Activated effector memory CD4-positive, alpha-beta T cell treated with anti-CD3 and anti-CD28 coated beads, Interleukin-2, amount 50 U/mL, for 16 hours (primary cell): ENCODE measurements around the gene GULP1.
"Not testable (repeated sequence)": the region's sequence is repeated elsewhere in the genome, so short reads cannot be mapped to it uniquely, and the experiment has no call there.

ENCODE experiments used
- DNase-seq: peaks from one replicate; pipeline ENCODE4 v3.0.0-alpha.2; 2020

The GULP1 gene

GRCh38 chr2:188492751-188493150 is 201.1 kb downstream of the GULP1 start:
- no peak for DNase-seq

DNA sequence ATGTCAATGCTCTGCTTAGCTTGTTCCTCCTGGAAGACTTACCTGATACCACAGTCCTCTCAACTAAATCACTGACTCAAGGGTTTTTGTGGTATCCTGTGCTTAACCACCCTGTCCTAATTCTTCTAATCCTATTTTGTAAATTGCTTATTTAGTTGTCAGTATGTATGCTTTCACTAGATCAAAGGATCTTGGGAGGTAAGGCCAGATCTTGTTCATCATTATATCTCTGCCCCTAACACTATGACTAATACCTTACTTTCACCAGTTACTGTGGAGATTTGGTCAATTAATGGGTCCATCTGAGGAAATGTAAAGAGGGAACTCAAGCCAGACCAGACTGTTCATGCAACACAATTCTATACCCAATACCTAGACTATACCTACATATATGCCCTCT is 203.2 kb downstream of the GULP1 start:
- DNase-seq, result no peak

- DNase-seq, result no peak
Measured at GRCh38 chr2:188495969-188496431, 204.3 kb downstream of the GULP1 start.

- no peak for DNase-seq
Measured at GRCh38 chr2:188497726-188498125, 206.1 kb downstream of the GULP1 start.

DNA sequence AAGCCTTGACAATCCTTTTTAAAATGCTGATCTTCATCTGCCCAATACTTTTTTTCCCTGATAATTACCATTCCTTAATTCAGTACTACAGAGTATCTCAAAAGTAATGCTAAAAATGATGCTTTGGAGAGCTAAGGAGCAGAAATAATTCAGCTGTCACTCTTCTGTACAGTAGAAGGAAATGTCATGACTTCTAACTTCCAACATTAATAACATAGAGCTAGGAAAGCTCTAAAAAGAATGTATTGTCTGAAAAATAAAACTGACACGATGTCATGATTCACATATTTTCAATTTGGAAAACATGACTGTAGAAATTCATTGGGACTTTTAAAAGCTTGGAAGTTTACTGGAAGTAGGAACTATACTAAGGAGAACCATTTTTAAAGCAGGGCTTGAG is 212.3 kb downstream of the GULP1 start:
- no peak for DNase-seq

DNA sequence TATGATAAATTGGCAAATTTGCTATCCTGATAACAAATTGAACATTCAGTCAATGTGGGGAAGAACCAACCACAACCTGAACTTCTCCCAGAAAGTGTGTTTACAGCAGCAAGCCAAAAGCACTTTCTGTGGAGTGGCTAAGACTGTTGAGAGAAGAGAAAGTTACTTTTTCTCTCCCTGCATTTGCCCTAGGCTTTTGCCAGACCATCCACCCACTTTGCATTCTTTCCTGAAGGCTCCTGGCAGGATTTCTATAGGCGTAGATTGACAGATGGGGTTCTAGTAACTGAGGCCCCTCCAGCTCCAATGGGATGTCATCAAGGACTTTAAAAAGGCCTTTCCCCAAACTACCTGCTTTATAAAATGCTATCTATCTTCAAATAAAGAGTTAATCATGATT is 215.2 kb downstream of the GULP1 start:
- DNase-seq, result no peak

GRCh38 chr2:188511346-188511745 is 219.7 kb downstream of the GULP1 start:
- no peak for DNase-seq

- no peak for DNase-seq
Measured at GRCh38 chr2:188512456-188512855, 220.8 kb downstream of the GULP1 start.

DNA sequence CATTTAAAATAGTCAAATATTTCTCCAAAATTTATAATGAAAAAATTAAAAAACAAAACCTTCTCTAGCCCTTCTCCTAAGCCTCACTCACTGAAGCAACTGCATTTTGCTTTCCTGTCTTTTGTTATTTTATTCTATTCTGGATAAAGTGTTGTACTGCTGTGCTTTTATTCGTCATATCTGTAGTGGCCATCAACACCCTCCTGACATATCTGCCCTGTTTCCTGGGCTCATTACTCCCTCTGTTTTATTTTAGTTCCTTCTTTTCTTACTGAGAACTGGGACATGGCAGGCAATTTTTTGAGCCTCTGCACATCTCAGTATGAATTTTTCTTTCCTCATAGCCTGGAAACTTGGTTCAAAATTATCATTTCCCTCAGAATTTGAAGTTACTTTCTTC is 224.2 kb downstream of the GULP1 start:
- no peak for DNase-seq

- DNase-seq, result no peak
Measured at GRCh38 chr2:188517549-188518215, 226.0 kb downstream of the GULP1 start.

DNA sequence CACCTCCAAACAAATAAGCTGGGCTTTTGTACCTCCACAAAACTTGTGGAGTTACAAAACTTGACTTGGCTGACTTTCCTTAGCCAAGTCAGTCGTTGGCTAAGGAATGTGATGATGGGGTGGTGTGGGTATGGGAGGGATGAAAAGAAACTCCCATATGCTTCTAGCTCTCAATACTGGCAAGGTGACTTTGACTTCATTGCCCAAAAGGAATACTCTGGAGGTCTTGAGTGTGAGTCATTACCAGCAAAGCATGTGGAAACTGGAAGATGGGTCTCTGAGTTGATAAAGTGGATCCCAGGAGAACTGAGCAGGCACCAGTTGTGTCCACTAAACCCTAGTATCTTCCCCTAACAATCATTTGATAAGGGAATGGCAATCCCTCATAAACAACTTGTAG is 226.7 kb downstream of the GULP1 start:
- DNase-seq, result no peak

DNA sequence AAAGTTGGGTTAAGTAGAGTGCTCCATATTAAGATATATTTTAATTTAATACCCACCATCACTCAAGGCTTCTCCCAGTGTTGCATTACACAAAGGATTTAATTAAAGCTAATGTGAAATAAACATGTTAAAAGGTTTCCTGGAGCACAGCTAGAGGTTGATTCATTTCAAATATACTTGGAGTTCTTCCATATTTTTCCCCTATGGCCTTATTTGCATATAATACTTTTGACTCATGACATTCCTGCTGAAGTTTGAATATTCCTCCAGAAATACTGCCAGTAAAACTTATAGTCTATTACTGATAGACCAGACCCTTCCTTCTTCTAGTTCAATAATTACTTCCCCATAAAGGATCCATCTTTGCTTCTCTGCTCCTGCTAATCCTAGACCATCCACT is 227.5 kb downstream of the GULP1 start:
- no peak for DNase-seq

- DNase-seq, result no peak
Measured at GRCh38 chr2:188522517-188522916, 230.8 kb downstream of the GULP1 start.

- no peak for DNase-seq
Measured at GRCh38 chr2:188523919-188524318, 232.2 kb downstream of the GULP1 start.

DNA sequence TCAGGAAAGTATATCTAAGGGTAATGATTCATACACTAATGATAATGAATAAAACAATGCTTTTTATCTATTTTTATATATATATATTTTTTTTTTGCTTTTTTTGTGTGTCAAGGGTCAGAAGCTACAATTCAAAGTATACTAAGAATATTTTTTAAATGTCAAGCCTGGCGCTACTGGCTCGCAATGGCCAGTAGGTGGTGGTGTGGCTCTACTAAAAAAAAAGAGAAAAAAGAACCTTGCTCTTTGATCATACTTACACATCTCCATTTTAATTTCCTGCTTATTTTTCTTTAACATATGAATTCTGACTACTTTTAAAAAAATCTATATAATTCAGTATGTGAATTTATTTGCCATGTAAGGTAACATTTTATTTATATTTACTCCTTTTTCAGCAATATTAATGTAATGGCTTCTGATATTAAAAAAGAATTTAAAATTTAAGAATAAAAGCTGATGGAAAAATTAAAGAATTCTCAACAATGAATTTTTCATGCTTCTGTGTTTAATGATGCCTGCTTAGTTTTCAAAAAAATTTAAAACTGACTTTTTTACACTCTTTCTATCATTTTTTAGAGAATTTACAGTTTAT is 232.9 kb downstream of the GULP1 start:
- no peak for DNase-seq

DNA sequence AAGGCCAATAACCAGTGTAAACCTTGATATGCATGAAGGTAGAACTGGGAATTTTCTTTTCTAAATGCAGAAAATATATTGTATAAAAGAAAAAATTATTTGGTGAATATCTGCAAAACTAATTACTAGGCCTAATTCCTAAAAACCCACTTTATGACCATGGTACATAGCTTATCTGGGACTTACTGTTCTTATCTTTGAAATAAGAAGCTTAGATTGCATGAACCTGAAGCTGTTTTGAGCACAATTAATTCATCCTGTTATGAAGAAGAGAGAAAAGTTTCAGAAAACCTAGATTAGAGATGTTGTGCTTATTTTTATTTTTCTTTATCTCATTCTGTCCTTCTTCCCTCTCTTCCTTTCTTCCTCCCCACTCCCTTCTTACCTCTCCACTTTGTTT is 235.0 kb downstream of the GULP1 start:
- DNase-seq, result no peak

GRCh38 chr2:188527141-188527540 is 235.5 kb downstream of the GULP1 start:
- no peak for DNase-seq

DNA sequence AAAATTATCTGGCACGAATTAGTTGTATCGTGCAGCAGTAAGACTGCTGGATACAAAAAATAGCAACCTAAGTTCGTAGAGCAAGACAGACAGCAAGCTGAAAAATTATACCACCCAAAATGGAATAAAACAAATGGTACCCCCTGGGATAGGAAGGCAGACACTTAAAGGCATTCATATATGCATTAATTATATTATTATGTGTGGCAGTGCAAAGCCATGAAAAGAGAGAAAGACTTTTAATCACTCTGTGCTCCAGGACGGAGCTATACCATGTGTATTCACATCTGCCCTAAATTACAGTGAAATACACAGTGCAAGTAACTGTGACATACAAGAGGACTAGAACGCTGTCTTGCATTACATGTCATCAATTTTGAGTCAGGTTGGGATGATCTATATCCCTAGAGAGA is 235.9 kb downstream of the GULP1 start:
- DNase-seq, result no peak

DNA sequence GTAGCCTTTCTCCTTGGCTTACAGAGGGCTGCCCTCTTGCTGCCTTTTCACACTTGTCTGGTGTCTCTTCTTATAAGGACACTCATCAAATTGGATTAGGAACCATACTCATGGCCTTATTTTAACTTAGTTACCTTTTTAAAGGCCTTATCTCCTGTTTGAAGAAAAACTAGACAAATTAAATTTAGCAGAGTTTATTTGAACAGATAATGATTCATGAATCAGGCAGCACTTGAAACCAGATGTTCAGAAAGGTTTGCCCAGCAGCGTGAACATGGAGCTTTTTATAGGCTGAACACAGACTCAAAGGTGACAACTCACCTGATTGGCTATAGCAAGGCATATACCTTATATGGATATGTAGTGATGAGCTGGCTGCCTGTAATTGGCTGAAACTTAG is 238.0 kb downstream of the GULP1 start:
- no peak for DNase-seq

DNA sequence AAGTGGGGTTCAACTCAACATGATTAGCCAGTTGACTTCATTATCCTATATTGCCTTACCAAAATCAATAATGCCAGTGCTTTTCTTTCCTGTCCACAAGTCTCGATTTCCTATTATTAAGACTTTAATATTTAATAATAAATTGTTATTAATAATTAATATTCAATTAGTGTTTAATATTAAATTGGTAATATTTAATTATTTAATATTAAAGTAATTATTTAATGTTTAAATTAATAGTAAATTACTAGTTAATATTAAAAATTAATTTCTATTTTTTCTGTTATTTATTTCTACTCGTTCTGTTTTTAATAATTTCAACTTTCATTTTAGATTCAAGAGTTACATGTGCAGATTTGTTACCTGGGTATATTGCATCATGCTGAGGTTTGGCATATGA is 243.2 kb downstream of the GULP1 start:
- DNase-seq, result no peak

DNA sequence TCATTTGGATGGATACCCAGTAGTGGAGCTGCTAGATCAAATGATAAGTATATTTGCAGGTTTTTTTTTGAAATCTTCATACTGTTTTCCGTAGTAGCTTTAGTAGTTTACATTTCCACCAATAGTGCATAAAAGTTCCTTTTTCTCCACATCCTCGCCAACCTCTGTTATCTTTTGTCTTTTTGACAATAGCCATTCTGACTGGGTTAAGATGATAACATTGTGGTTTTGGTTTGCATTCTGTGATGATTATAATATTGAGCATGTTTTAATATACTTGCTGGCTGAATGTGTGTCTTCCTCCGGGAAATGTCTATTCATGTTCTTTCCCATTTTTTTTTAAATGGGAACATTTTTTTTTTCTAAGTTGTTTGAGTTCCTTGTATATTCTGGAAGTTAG is 260.0 kb downstream of the GULP1 start:
- no peak for DNase-seq

GRCh38 chr2:188557081-188557480 is 265.4 kb downstream of the GULP1 start:
- no peak for DNase-seq

GRCh38 chr2:188559455-188559854 is 267.8 kb downstream of the GULP1 start:
- DNase-seq, result not testable (repeated sequence)

GRCh38 chr2:188561473-188561979 is 269.9 kb downstream of the GULP1 start:
- DNase-seq, result no peak
